NCI-H82 (cell line): ENCODE data around the gene DRAXIN.

Experiments used
- DNase-seq: peaks from one replicate; lab custom pipeline; 2025; lab: John Stamatoyannopoulos, UW

The DRAXIN gene

GRCh38 chr1:11736746-11737639 lies 45.5 kb downstream of the DRAXIN start:
- peak; percentile 88 for DNase-seq

- DNase-seq = no peak
Measured at GRCh38 chr1:11738096-11738495, 46.6 kb downstream of the DRAXIN start.

GRCh38 chr1:11738783-11739182 lies 47.3 kb downstream of the DRAXIN start:
- DNase-seq = no peak

GRCh38 chr1:11740258-11741192 lies 49.0 kb downstream of the DRAXIN start:
- DNase-seq = no peak

GRCh38 chr1:11741482-11741881 lies 50.0 kb downstream of the DRAXIN start:
- no peak for DNase-seq

GRCh38 chr1:11741919-11742558 lies 50.5 kb downstream of the DRAXIN start:
- no peak for DNase-seq

GRCh38 chr1:11744287-11744686 lies 52.8 kb downstream of the DRAXIN start:
- DNase-seq = no peak

GRCh38 chr1:11746092-11746491 lies 54.6 kb downstream of the DRAXIN start:
- no peak for DNase-seq

- DNase-seq = no peak
Measured at GRCh38 chr1:11746795-11747487, 55.4 kb downstream of the DRAXIN start.

GRCh38 chr1:11748294-11749202 lies 57.0 kb downstream of the DRAXIN start:
- no peak for DNase-seq

- DNase-seq = peak; percentile 69
Measured at GRCh38 chr1:11749203-11749689, 57.7 kb downstream of the DRAXIN start.

- no peak for DNase-seq
Measured at GRCh38 chr1:11749996-11750395, 58.5 kb downstream of the DRAXIN start.

- no peak for DNase-seq
Measured at GRCh38 chr1:11751087-11751486, 59.6 kb downstream of the DRAXIN start.

GRCh38 chr1:11752359-11753088 lies 61.0 kb downstream of the DRAXIN start:
- no peak for DNase-seq

- no peak for DNase-seq
Measured at GRCh38 chr1:11753555-11754208, 62.2 kb downstream of the DRAXIN start.

- no peak for DNase-seq
Measured at GRCh38 chr1:11757047-11757446, 65.5 kb downstream of the DRAXIN start.

- no peak for DNase-seq
Measured at GRCh38 chr1:11759791-11760190, 68.3 kb downstream of the DRAXIN start.

- no peak for DNase-seq
Measured at GRCh38 chr1:11761285-11761684, 69.8 kb downstream of the DRAXIN start.

- DNase-seq = peak; percentile 56
Measured at GRCh38 chr1:11761988-11762406, 70.5 kb downstream of the DRAXIN start, which contains the start of gene C1orf167. Gene C1orf167 (plus strand): TSS chr1:11762193. CDS start chr1:11764401, 2,208 bp downstream.
